GM21619 (cell line): ENCODE results near the gene ERMARD.
"Not testable (repeated sequence)": the region's sequence is repeated elsewhere in the genome, so short reads cannot be mapped to it uniquely, and the experiment has no call there.

ENCODE experiments used
- ATAC-seq: cut with Tn5 transposase; IDR thresholded peaks from one replicate; pipeline ENCODE4 v1.9.1; 2021; ENCODE audit not compliant: unreplicated experiment

The ERMARD gene

DNA sequence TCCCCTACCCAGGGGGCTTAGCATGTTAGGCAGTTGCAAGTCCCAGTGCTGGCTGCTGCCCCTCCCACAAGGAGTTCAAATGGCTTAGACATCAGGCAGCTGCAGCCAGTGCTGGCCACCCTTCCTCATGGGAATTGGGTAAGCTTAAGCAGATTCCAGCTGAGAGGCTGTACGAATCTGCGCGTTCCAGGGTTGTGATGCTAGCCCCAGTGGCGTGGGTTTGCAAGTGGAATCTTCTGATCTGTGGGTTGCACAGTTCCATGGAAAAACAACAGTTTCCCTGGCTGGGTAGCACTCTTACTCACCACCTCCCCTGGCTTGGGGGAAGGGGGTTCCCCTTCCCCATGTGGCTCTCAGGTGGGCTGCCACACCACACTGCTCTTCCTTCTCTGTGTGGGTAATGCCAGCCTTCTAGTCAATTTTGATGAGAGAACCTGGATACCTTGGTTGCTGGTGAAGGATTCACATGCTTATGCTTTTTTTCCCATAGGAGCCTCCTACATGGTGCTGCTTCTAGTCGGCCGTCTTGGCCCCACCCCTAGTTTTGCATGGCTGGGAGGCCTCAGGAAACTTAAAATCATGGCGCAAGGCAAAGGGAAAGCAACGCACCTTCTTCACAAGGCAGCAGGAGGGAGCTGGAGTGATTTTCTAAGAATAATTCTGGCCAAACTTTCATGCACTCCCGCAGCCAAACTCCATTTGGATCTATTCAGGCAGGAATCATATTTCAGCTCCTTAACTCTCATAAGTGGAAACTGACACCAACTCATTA, 13.0 kb upstream of the ERMARD start:
- no peak for ATAC-seq

DNA sequence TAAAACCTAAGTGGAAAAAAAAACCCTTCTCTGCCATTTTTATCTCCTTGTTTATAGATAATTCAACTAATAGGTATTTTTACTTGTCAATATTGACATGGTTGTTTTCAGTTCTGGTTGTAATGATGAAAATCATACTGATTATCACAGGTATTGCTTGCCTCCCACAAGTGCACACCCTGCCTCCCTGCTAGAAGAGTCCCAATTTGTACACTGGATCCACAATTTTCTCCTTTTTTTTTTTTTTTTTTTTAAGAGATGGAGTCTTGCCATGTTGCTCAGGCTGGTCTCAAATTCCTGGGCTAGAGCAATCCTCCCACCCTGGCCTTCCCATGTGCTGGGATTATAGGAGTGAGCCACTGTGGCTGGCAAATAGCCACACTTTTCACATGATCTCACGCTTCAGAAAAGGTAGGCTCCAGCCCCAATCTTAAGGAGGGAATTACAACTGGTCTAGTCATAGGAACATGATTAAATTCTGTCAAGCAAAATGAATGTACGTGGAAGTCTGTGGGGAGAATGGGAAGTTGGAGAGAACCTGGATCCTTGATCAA, 12.4 kb upstream of the ERMARD start:
- ATAC-seq: no peak

GRCh38 chr6:169741344-169741743, 10.1 kb upstream of the ERMARD start:
- no peak for ATAC-seq

DNA sequence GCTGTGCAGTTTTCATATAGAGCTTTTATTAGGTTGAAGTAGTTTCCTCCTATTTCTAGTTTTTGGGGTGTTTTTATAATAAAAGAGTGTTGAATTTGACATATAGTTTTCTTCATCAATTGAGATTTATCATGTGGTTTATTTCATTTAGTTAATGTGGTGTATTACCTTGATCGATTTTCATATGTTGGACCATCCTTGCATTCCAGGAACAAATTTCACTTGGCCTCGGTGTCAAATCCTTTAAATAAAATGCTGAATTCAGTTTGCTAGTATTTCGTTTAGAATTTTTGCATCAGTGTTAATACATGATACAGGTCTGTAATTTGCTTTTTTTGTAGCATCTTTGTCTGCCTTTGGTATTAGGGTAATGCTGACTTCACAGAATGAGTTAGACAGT, 6.0 kb upstream of the ERMARD start:
- no peak for ATAC-seq

DNA sequence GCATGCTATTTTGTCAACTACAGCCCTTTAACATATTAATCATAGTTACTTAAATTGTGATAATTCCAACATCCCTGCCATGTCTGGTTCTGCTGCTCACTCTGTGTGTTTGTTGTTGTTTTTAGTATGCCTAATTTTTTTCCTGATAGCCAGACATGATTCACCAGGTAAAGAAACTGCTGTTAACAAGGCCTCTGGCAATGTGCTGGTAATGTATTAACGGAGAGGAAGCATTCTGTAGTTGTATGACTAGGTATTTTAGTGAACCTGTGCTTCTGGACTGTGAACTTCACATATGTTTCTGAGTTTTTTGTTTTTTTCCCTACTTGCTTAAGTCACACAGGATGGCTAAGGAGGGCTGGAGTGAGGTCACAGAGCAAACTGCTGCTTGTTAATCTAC, 4.9 kb upstream of the ERMARD start:
- no peak for ATAC-seq

- ATAC-seq: no peak
Observed at GRCh38 chr6:169752074-169752623, 727 bp downstream of the ERMARD start.

DNA sequence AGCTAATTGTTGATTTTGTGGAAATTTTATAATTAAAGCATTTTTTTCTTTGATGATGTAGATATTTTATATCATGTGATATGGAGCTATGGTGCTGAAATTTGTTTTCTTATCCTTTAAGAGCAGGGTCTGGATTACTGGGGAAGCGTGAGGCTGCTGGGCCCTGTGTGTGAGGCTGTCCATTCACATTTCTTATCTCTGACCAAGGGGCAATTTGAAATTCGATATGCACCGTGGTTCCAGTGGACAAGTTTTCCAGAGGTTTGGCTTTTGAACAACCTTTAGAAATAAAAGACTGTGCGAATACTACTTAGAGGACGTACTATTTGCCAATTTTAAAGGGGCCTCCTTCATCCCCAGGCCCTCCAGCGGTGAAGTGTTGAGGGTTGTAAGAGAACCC, 3.7 kb downstream of the ERMARD start:
- ATAC-seq: no peak

DNA sequence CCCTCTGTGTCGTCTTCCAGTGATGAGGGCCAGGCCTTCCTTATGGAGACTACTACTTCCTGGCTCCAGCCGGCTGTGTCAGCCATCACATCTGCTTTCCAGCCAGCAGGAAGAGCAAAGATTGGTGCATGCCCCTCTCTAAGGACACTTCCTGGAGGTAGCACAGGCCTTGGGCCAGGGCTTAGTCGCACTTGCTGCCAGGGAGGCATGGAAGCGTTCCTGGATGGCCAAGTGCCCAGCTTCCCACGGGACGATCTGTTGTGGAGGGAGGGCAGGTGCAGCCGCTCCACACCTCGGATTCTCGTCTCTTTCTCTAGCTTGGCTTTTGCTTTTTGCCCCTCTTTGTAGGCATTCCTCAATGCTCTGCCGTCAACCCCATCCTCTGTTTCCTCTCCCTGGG, 11.9 kb downstream of the ERMARD start:
- no peak for ATAC-seq

- ATAC-seq: no peak
Observed at GRCh38 chr6:169763881-169764280, 12.5 kb downstream of the ERMARD start.

DNA sequence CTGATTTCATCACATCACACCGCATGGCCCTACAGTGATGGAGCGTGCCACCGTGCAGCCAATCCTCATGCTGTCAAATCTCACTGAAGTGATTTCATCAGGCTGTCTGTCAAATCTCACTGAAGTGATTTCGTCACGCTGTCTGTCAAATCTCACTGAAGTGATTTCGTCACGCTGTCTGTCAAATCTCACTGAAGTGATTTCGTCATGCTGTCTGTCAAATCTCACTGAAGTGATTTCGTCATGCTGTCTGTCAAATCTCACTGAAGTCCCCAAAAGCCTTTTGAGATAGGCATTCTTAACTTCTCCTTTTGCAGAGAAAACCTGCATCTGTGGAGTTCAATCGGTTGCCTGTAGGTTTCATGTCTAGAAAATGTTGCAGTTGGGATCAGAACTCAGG, 14.4 kb downstream of the ERMARD start:
- not testable (repeated sequence) for ATAC-seq

DNA sequence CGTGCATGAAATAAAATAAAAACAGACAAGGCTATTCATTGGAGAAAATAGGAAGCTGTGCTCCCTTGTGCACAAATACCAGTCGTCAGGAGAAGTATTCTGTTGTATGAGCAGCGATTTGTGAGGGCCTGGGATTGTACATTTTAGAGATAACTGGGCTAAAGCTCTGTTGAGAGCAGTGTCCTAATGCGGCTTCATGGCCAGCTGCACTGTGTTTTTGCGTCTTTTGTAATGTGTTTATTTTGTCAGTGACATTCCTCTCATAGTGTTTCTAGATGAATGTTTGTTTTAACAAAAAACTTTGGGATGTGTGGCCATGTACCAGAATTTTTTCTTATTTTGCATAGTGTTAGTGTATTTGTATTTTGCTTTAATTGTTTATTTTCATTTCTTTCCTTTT, 14.8 kb downstream of the ERMARD start:
- no peak for ATAC-seq

DNA sequence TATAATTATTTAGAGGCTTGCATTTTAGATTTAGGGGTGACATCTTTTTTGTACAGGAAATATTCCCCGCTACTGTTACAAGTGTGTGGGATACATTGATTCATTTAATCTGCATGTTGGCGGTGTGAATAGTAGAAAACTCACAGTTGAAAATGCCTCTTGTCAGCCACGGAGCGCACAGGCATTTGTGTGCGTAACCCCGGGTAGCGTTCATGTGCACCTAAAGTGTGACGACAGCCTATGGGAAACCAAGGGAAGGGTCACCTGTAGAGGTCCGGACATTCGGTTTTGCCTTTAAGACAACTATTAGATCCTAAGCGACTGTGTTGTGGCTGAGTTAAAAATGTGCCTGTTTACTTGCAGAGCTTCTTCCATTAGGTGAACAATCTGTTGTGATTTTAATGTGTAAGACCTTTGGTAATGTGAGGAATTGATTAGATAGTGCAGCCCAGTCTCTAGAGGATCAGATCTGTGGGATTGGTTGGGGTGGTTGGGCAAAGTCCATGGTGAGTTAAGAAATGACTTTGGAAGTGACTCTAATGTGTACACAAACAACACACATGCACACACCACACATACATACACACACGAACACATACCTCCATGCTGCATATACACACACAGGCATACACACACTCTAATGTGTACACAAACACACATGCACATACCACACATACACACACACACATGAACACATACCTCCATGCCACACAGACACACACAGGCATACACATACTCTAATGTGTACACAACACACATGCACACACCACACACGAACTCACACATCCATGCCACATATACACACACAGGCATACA, 15.7 kb downstream of the ERMARD start:
- no peak for ATAC-seq

- no peak for ATAC-seq
Observed at GRCh38 chr6:169774347-169774746, 22.9 kb downstream of the ERMARD start.

DNA sequence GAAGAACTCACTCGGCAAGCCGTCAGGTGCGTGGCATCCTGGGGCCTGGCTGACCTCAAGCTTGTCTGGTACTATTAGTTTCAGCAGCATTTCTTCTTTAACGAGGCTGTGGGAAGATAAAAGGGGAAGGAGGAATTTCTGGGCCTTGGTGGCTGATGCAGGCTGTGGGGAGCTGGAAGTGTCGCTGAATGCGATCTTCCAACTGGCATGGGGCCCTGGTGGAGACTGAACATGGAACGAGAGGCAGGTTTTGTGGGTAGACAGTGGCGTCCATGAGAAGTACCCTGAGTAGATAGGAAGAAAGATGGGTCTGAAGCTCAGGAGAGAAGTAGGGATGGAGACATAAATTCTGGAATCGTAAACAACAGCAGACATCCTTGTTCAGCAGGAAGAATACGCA, 23.9 kb downstream of the ERMARD start:
- no peak for ATAC-seq

- no peak for ATAC-seq
Observed at GRCh38 chr6:169776379-169776778, 25.0 kb downstream of the ERMARD start.

DNA sequence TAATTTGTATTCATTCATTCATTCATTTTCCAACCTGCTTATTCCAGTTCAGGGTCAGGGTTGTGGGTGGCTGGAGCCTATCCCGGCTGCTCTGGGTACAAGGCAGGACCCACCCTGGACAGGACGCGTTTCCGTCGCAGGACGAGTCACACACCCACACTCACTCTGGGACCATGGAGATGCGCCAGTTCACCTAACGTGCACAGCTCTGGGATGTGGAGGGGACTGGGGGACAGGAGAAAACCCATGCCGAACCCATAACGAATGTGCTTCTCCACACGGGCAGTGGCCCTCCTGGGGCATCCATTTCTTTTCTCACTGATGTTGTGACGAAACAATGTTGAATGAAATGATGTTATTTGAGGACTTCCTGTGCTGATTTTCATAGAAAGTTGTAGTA, 26.5 kb downstream of the ERMARD start:
- no peak for ATAC-seq

GRCh38 chr6:169778646-169779045, 27.2 kb downstream of the ERMARD start:
- ATAC-seq: no peak

DNA sequence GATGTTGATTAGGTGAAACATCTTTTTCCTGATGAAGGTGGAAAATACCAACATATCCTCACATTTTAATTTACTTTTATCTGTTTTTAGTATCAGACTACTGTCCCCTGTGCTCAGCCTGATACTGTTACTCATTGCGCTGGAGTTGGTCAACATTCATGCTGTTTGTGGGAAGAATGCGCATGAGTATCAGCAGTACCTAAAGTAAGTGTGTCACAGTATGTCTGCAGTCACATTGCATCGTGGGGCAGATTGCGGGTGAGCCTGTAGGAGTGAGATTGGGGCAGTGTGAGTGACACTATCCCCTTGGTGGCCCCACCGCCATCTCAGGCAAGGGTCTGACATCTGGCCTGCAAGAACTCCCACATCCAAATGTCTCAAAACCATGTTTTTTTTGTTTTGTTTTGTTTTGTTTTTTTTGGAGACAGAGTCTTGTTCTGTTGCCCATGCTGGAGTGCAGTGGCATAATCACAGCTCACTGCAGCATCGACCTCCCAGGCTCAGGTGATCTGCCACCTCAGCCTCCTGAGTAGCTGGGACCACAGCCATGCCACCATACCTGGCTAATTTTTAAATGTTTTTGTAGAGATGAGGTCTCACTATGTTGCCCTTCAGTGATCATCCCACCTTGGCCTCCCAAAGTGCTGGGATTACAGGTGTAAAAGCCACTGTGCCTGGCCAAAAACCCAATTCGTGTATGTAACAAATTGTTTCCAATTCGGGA, 27.8 kb downstream of the ERMARD start:
- no peak for ATAC-seq

DNA sequence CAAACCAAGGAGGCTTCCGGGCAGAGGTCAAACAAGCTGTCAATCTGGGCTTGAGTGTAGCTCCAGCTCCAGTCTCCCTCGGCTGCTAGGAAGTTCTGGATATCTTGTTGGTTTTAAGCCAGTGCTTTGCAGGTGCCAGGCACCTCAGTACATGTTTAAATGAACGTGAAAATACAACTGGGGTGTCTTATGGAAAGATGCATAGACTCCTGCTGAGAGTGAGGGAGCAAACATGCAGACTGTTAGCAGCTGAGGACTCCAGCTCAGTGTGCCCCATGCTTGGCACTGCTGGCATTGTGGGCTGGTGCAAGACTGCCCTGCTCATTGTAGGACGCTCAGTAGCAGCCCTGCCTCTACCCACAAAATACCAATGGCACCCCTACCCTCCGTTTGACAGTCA, 28.5 kb downstream of the ERMARD start:
- ATAC-seq: no peak

- no peak for ATAC-seq
Observed at GRCh38 chr6:169780571-169781091, 29.2 kb downstream of the ERMARD start.

DNA sequence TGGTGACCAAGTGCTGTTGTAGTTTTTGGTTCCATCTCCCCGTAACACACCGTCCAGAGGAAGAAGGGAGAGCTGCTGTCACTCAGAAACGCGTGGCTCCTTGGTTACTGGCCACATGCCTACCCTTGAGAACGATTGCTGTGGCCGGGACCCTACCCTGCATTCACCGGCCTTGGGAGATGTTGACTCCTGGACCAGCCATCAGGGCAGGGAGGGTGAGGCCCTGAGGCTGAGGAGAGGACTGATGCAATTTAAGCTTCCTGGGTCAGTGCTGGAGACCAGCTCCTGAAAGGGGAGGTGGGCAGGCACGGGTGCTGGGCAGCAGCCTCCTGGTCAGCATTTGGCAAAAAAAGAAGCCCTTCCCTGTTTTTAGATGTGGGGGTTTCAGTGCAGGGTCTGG, 31.5 kb downstream of the ERMARD start:
- ATAC-seq: no peak
